ENCODE results near the gene CD86. TPM values are rescaled to one million over a fixed set of nuclear protein-coding genes. Genes with fewer than 3 reads are reported as not detected.

Gene CD86
- polyA plus RNA-seq, 2 of the 4 experiments (the other 2 are of a cell fraction): 0.12 TPM; not detected in 1

GRCh38 chr3:122088531-122088930 is 33.4 kb downstream of the CD86 start:
- no peak overlapping the region for H3K27ac ChIP-seq
- ChIA-PET CTCF (interaction anchor here (0.7 to 2.4 kb wide), 3 partner anchors 11 to 288 kb away, joined by 3 to 9 read pairs (median 4); no protein-coding TSS in a partner anchor), POLR2A (no interaction called here)
- no peak for DNase-seq (ENCODE audit: low read depth in 1 of 2, low spot score in 1 of 2)
- no peak for ATAC-seq
- no peak overlapping the region for H3K4me3 ChIP-seq
- H3K4me1 ChIP-seq: no peaks in the 10 kb centered on the region
- FAIRE-seq: no peak
- no peak for TF ChIP-seq GATA3 (IDR thresholded peaks at IDR 0.05; ENCODE audit: borderline replicate concordance)
- TF ChIP-seq ELK1 (IDR thresholded peaks at IDR 0.05; ENCODE audit: low read depth, low read length): no peak
- no peak for TF ChIP-seq HES2 (IDR thresholded peaks at IDR 0.05)
- TF ChIP-seq ESRRA (IDR thresholded peaks at IDR 0.05; ENCODE audit: borderline replicate concordance, low read length): no peak
- TF ChIP-seq HOXA7 (CRISPR knock-in tag; IDR thresholded peaks at IDR 0.05): no peak
- no peak for TF ChIP-seq E2F6 (IDR thresholded peaks at IDR 0.05; ENCODE audit: borderline replicate concordance, low read depth)
- TF ChIP-seq RNF2 (IDR thresholded peaks at IDR 0.05; ENCODE audit: borderline replicate concordance, low read depth): no peak
- WGBS (ENCODE audit: missing lambda C conversion rate): 64% methylated on average over 3 of the region's 3 CpGs
- no peak overlapping the region for H3K4me2 ChIP-seq
- no peaks in the 10 kb centered on the region for H3K9me3 ChIP-seq

GRCh38 chr3:122091602-122092295 is 36.6 kb downstream of the CD86 start:
- H3K4me1 ChIP-seq: no peaks in the 10 kb centered on the region
- no peaks in the 10 kb centered on the region for H3K9me3 ChIP-seq
- H3K4me3 ChIP-seq: no peak overlapping the region
- TF ChIP-seq ZNF302 (CRISPR knock-in tag; IDR thresholded peaks at IDR 0.05): no peak
- TF ChIP-seq REST (IDR thresholded peaks at IDR 0.05): no peak
- no peak for TF ChIP-seq ZSCAN20 (CRISPR knock-in tag; IDR thresholded peaks at IDR 0.05)
- TF ChIP-seq EHF (CRISPR knock-in tag; IDR thresholded peaks at IDR 0.05): no peak
- TF ChIP-seq FOXS1 (CRISPR knock-in tag; IDR thresholded peaks at IDR 0.05): no peak
- no peak for TF ChIP-seq RFX5 (IDR thresholded peaks at IDR 0.05)
- DNase-seq (ENCODE audit: low read depth in 1 of 2, low spot score in 1 of 2) (no peak), ATAC-seq (no peak), FAIRE-seq (no peak)
- POLR2A ChIA-PET: no interaction called here
- no peak overlapping the region for H3K4me2 ChIP-seq
- H3K27ac ChIP-seq: no peak overlapping the region
- CTCF ChIA-PET: interaction anchor here (1.0 to 2.9 kb wide), 2 partner anchors 9 to 304 kb away, joined by 3 to 7 read pairs; no protein-coding TSS in a partner anchor
- WGBS (ENCODE audit: missing lambda C conversion rate): 33% methylated on average over 4 of the region's 4 CpGs

GRCh38 chr3:122092460-122093165 is 37.5 kb downstream of the CD86 start:
- POLR2A ChIA-PET: no interaction called here
- Histone ChIP-seq H3K9me3 (no peaks in the 10 kb centered on the region), H3K4me1 (no peaks in the 10 kb centered on the region), H3K4me2 (no peak overlapping the region), H3K27ac (no peak overlapping the region), H3K4me3 (no peak overlapping the region)
- TF ChIP-seq EP300 (IDR thresholded peaks at IDR 0.05) (no peak), RAD21 (conservative IDR thresholded peaks at IDR 0.05 in 1 of 2, IDR thresholded peaks at IDR 0.05 in 1 of 2) (peak in 1 of 2 experiments; percentile 16; a peak in 1 of 5 replicates)
- CTCF ChIA-PET: interaction anchor here (1.5 to 2.9 kb wide), 3 partner anchors 8 to 546 kb away, joined by 3 to 7 read pairs (median 3); partner anchors contain the start of gene POLQ
- FAIRE-seq (no peak), ATAC-seq (peak; percentile 39 to 68; a peak in 2 of 6 replicates), DNase-seq (ENCODE audit: low read depth in 1 of 2, low spot score in 1 of 2) (peak in 1 of 2 experiments; percentile 12)
- WGBS (ENCODE audit: missing lambda C conversion rate): 14% methylated on average over 2 of the region's 2 CpGs

All from A549 (cell line).